Measurements from ENCODE around the gene AP5B1. TPM values are rescaled to one million over a fixed set of nuclear protein-coding genes. Genes with fewer than 3 reads are reported as not detected.

Gene AP5B1
- total RNA-seq, 2 experiments from 2014 or later = 19.1 to 19.7 TPM

- ChIA-PET CTCF (interaction anchor here (0.6 to 9.1 kb wide), 6 partner anchors 9 to 1189 kb away, joined by 3 to 61 read pairs (median 4); partner anchors contain the start of gene AP5B1), POLR2A (interaction anchor here (1.6 kb wide), 1 partner anchor 13 kb away, joined by 5 read pairs; no protein-coding TSS in a partner anchor)
These were observed 8.7 kb upstream of the AP5B1 start for GRCh38 chr11:65789230-65790103.

DNA sequence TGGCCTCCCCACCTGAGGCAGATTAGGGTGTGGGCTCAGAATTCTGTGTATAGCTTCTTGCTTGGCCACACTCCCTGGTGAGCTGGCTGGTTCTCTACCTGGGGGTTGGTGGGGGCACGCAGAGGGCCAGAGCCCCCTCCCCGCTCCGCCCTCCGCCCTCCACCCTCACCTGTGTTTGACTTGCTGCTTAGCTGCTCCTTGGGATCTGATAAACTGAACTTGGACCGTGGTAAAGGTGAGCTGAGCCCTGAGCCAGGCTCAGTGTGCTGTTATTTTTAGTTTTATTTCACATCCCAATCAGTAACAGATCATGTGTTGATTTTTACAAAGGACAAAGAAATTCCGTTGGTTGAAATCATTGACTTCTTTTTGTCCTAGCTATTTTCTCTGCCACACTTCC is 8.0 kb upstream of the AP5B1 start:
- CTCF ChIA-PET = interaction anchor here (0.6 to 9.1 kb wide), 5 partner anchors 9 to 1190 kb away, joined by 3 to 61 read pairs (median 5); partner anchors contain the start of gene AP5B1
- POLR2A ChIA-PET = interaction anchor here (1.6 kb wide), 1 partner anchor 12 kb away, joined by 5 read pairs; no protein-coding TSS in a partner anchor

GRCh38 chr11:65787649-65788622 is 7.2 kb upstream of the AP5B1 start:
- POLR2A ChIA-PET = no interaction called here
- CTCF ChIA-PET = interaction anchor here (1.1 to 9.1 kb wide), 4 partner anchors 8 to 72 kb away, joined by 3 to 61 read pairs (median 4); partner anchors contain the start of genes AP5B1 and MUS81

DNA sequence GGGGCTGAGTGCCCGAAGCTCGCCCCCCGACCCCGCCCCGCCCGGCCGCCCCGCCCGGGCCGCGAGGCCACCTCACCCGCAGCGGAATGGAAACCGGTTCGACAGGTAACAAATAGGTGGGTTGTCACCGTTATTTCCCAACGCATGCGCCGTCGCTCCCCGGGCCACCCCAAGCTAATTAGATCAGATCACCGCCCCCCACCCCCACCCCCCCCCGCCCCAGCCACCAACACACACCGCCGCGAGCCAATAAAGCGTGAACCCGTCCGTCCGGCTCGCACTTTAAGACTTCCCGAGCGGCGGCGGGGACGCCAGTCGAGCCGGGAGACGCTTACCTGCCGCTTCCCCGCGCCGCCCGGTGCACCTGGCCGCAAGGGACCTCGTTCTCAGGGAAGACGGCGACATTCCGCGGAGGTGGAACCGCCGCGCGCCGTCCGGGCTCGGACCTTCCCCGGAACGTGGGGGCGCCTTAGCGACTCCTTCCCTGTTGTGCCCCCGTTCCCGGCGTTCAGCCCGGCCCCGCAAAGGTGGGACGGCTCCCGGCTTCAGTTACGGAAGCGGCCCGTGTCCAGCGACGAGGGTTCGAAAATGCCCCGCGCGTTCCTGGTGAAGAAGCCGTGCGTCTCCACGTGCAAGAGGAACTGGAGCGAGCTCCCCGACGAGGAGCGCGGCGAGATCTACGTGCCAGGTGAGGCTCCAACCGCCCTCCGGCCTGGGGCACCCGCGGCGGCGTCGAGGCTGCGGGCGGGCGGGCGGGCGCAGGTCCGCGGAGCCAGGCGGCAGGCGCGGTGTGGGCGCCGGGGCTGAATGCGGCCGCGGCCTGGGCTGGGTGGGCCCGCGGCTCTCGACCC is 6.2 kb upstream of the AP5B1 start, which contains the start of gene OVOL1:
TSS of gene OVOL1 (plus strand) at position 278 of the 851 bp plus-strand sequence. CDS start at position 589, 311 bp downstream.
- CTCF ChIA-PET = interaction anchor here (1.1 to 1.4 kb wide), 2 partner anchors 73 to 111 kb away, joined by 3 read pairs; partner anchors contain the start of gene MUS81

DNA sequence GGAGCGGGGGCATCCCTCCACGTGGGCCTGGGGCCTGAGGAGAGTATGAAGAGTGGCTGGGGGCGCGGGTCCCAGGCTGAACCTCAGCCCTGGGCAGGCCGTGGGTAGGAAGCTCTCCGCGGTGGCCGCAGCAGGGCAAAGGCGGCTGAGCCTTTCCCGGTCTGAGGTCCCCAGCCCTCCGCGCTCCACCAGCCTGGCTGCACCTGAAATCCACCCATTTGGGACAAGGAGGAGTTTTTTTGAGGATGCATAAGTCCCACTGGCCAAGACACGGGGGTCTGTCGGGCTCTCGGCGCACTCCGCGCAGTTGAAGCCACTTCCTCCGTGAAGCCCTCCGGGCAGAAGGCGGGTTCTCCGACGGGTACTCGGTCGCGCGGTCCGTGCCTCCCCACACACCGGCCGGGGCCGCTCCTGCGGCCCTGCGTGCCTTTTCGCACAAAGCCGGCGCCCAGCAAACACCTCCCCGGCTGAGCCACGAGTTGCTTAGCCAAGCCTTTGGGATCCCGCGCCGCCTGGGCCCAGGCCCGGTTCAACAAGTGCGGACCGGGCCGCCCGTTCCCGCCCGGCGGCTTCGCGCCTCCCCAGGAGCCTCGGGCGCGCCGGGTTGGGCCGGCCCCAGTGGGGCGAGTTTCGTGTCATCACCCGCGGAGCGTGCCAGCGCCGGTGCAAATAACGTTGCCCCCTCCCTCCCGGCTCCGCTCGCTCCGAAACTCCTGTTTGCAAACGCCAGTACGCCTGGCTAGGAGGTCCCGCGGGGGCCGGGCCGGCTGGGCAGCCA is 5.4 kb upstream of the AP5B1 start:
- ChIA-PET CTCF (interaction anchor here (1.4 kb wide), 1 partner anchor 112 kb away, joined by 3 read pairs; no protein-coding TSS in a partner anchor), POLR2A (no interaction called here)

More for the DNA sequence above, 6.2 kb upstream of the AP5B1 start, which contains the start of gene OVOL1:
- POLR2A ChIA-PET = no interaction called here

GRCh38 chr11:65785319-65786007 is 4.7 kb upstream of the AP5B1 start:
- POLR2A ChIA-PET = no interaction called here
- CTCF ChIA-PET = interaction anchor here (0.8 to 1.4 kb wide), 2 partner anchors 33 to 113 kb away, joined by 3 to 6 read pairs; no protein-coding TSS in a partner anchor

GRCh38 chr11:65782816-65783228 is 2.0 kb upstream of the AP5B1 start:
- POLR2A ChIA-PET = no interaction called here
- CTCF ChIA-PET = interaction anchor here (1.0 to 2.4 kb wide), 2 partner anchors 9 to 34 kb away, joined by 4 to 6 read pairs; no protein-coding TSS in a partner anchor

GRCh38 chr11:65781962-65782815 is 1.4 kb upstream of the AP5B1 start:
- CTCF ChIA-PET = interaction anchor here (2.4 to 3.9 kb wide), 3 partner anchors 10 to 62 kb away, joined by 6 to 61 read pairs (median 18); partner anchors contain the start of gene RNASEH2C
- POLR2A ChIA-PET = no interaction called here

- ChIA-PET CTCF (interaction anchor here (1.2 to 7.3 kb wide), 11 partner anchors 11 to 156 kb away, joined by 3 to 89 read pairs (median 8); partner anchors contain the start of genes KAT5 and RNASEH2C), POLR2A (interaction anchor here (0.6 to 2.0 kb wide), 2 partner anchors 35 to 477 kb away, joined by 3 to 9 read pairs; no protein-coding TSS in a partner anchor)
These were observed 581 bp upstream of the AP5B1 start for GRCh38 chr11:65781152-65781961.

DNA sequence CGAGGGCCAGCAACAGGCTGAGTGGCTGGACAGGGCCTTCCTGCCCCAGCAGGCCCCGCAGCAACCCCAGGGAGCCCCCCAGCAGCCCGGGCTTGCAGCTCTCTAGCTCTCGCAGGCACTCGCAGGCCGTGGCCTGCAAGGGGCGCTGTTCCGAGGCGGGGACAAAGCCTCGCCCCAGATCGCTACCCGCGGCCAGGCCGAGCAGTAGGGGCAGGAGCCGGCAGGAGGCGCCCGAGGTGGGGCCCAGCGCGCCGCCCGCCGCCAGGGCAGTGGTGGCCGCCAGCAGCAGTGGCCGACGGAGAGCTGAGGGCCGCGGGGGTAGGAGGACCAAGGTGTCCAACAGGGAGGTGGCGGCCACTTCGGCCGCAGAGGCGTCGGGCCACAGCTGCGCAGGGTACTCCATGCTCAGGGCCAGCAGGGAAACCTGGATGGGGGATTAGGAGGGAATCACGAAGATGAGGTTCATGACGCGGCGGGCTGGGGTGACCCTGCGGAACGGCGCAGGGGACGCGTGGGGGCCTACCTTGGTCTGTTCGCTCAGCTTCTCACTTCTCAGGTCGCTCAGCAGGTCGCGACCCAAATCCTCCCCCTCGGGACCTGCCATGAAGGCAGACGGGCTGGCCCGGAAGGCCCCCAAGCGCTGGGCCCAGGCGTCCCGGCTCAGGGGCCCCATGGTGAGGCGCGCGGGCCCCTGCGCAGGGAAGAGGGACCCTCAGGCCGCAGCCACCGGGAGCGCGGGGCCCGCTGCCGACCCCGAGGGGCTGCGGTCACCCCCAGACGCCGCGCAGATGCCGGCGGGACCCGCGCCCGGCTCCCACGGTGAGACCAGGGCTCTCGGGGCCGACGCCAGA is 632 bp downstream of the AP5B1 start:
- POLR2A ChIA-PET = interaction anchor here (0.6 to 2.0 kb wide), 5 partner anchors 36 to 779 kb away, joined by 3 to 9 read pairs (median 3); partner anchors contain the start of gene RNASEH2C
- CTCF ChIA-PET = interaction anchor here (0.5 to 7.3 kb wide), 49 partner anchors 10 to 209 kb away, joined by 3 to 89 read pairs (median 5); partner anchors contain the start of genes CCDC85B, KAT5, MUS81 and PCNX3

DNA sequence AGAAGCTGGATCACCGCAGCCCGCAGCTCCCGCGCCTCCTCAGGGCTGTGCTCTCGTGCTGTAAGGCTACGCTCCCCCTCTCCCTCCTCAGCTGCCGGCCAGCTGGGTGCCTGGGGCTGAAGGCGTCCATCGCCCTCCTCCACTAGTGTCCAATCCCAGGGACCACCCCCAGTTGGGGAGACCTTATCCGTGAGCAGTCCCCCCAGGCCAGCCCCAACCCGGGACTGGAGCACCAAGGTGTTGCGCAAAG is 1.2 kb downstream of the AP5B1 start:
- ChIA-PET CTCF (interaction anchor here (0.6 to 7.3 kb wide), 43 partner anchors 9 to 209 kb away, joined by 3 to 89 read pairs (median 5); partner anchors contain the start of genes CCDC85B, KAT5, MUS81 and PCNX3), POLR2A (interaction anchor here (0.5 to 2.0 kb wide), 4 partner anchors 37 to 779 kb away, joined by 3 to 9 read pairs (median 3); partner anchors contain the start of gene RNASEH2C)

GRCh38 chr11:65778901-65779668 is 1.7 kb downstream of the AP5B1 start:
- ChIA-PET CTCF (interaction anchor here (0.6 to 7.3 kb wide), 41 partner anchors 8 to 209 kb away, joined by 3 to 89 read pairs (median 5); partner anchors contain the start of genes CCDC85B, KAT5, MUS81 and PCNX3), POLR2A (interaction anchor here (0.5 to 2.0 kb wide), 3 partner anchors 37 to 82 kb away, joined by 3 to 9 read pairs (median 3); partner anchors contain the start of gene RNASEH2C)
